HepG2 (cell line): ENCODE results near the gene DENND4C. TPM values are rescaled to one million over a fixed set of nuclear protein-coding genes. Genes with fewer than 3 reads are reported as not detected.
A peak's percentile ranks its signal among the peaks of the same experiment; 100 is the strongest.

ENCODE experiments used
- HDAC1 ChIP-seq: sonication (generic); formaldehyde crosslinking; IDR thresholded peaks from 2 replicates; pipeline ENCODE4 v1.5.1; 2020; ENCODE audit warnings: mild to moderate bottlenecking, missing genetic modification reagents
- HMGXB4 ChIP-seq, 2 experiments: sonication (generic) in 1 of 2; formaldehyde crosslinking in 1 of 2; IDR thresholded peaks; 2 replicates each; pipeline versions ENCODE4 v1.4.0 to v1.6.1; 2018 to 2020; ENCODE audit warnings: missing genetic modification reagents in 2 of 2, borderline replicate concordance in 1 of 2, low read depth in 1 of 2, mild to moderate bottlenecking in 1 of 2, missing biosample characterization in 1 of 2
- PPARG ChIP-seq: conservative IDR thresholded peaks from 2 replicates; pipeline ENCODE4 v1.6.1; 2016; ENCODE audit warnings: missing biosample characterization, missing genetic modification reagents
- ZBTB40 ChIP-seq, 2 experiments: fragments of 450-650 bp in 1 of 2; sonication (generic) in 1 of 2; formaldehyde crosslinking in 1 of 2; IDR thresholded peaks; 2 replicates each; pipeline versions ENCODE4 v1.6.1 to v1.8.0; 2016 to 2022; ENCODE audit warnings: antibody characterized with exemption in 1 of 2, mild to moderate bottlenecking in 1 of 2, missing genetic modification reagents in 1 of 2
- ZFX ChIP-seq: sonication (generic); formaldehyde crosslinking; IDR thresholded peaks from 2 replicates; pipeline ENCODE4 v1.4.0; 2020; ENCODE audit warnings: mild to moderate bottlenecking, low read depth, missing genetic modification reagents, moderate library complexity
- polyA plus RNA-seq, 8 experiments: library from polyadenylated mRNA; depleted of rRNA in 3 of 8; stranded (reverse) in 7 of 8; unstranded in 1 of 8; fragments of >200 nt; fragmentation: Illumina TruSeq in 4 of 8; extraction: Trizol in 4 of 8; gene quantifications; 2 replicates each; pipeline versions ENCODE4 v1.2.1 to v1.2.3, GENCODE V29; 2011 to 2016; ENCODE audit warnings: low read depth in 4 of 8, missing spikeins in 1 of 8, mixed read lengths in 1 of 8; ENCODE audit not compliant: insufficient read depth in 1 of 8
- total RNA-seq, 5 experiments: library from RNA; depleted of rRNA; stranded (reverse); fragments of >200 nt; fragmentation: Illumina TruSeq; extraction: Trizol; gene quantifications; 2 replicates each; pipeline ENCODE4 v1.2.3, GENCODE V29; 2016; ENCODE audit warnings: low read depth in 1 of 5
- TF ChIP-seq, protein P1 (sequence below): sonication (generic); formaldehyde crosslinking; IDR thresholded peaks from one replicate; pipeline ENCODE4 v1.5.1; 2020; ENCODE audit warnings: mild to moderate bottlenecking, missing genetic modification reagents; ENCODE audit errors: not compliant biosample characterization
- TF ChIP-seq, protein P2 (sequence below): IDR thresholded peaks from 2 replicates; pipeline ENCODE4 v1.6.1; 2012; ENCODE audit warnings: inconsistent platforms

Gene DENND4C
- total and polyA plus RNA-seq, 2 of the 13 experiments (the other 11 are each of a cell fraction or from before 2014, with no cell fraction given), result 19.1 to 27.2 TPM

DNA sequence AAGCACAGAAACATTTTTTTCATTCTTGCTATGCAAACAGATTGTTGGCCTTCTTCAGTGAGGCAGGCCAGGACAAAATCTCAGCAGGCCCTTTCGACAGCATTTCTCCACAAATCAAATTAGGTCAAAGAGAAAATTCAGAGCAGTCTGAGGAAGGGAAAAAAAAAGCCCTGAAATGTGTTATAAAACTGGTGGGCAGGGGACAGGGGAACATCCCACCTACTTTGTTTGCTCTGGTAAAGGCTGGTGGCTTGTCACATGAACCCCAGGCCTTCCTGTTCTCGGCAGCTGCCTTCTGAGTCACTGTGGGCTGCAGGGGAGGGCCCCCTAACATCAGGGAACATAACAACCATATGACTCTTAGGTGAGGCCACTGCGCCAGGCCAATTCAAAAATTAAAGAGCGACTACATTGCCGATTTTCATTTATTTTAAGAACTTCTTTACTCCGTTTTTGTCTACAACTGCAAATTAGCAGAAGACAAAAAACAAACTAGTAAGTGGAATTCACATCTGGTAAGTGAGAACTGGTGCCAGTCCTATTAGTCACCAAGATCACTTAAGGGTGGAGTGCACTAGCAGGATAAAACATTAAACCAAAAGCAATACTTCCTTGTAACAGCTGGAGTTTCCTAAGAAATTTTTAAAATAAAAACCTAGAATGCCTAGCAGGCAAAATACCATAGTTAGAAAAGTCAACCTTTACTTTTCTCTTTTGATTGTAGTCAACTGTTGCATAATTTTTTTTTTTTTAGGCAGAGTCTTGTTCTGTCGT is 46.2 kb upstream of the DENND4C start (continued):
- TF ChIP-seq ZFX (CRISPR knock-in tag) (peak; percentile 83), ZBTB40 (IDR thresholded peaks at IDR 0.05) (no peak), ZBTB40 (CRISPR knock-in tag; IDR thresholded peaks at IDR 0.05) (no peak), HMGXB4 (CRISPR knock-in tag; IDR thresholded peaks at IDR 0.05; ENCODE audit: borderline replicate concordance in 1 of 2, low read depth in 1 of 2) (0 out of 4 replicates have a peak, but pooled peaks of 1 of the 2 experiments have one; percentile 19), HDAC1 (CRISPR knock-in tag) (no peak), PPARG (CRISPR knock-in tag) (0 out of 2 replicates have a peak, but pooled peaks have one; percentile 11)
- TF ChIP-seq, protein P1, sequence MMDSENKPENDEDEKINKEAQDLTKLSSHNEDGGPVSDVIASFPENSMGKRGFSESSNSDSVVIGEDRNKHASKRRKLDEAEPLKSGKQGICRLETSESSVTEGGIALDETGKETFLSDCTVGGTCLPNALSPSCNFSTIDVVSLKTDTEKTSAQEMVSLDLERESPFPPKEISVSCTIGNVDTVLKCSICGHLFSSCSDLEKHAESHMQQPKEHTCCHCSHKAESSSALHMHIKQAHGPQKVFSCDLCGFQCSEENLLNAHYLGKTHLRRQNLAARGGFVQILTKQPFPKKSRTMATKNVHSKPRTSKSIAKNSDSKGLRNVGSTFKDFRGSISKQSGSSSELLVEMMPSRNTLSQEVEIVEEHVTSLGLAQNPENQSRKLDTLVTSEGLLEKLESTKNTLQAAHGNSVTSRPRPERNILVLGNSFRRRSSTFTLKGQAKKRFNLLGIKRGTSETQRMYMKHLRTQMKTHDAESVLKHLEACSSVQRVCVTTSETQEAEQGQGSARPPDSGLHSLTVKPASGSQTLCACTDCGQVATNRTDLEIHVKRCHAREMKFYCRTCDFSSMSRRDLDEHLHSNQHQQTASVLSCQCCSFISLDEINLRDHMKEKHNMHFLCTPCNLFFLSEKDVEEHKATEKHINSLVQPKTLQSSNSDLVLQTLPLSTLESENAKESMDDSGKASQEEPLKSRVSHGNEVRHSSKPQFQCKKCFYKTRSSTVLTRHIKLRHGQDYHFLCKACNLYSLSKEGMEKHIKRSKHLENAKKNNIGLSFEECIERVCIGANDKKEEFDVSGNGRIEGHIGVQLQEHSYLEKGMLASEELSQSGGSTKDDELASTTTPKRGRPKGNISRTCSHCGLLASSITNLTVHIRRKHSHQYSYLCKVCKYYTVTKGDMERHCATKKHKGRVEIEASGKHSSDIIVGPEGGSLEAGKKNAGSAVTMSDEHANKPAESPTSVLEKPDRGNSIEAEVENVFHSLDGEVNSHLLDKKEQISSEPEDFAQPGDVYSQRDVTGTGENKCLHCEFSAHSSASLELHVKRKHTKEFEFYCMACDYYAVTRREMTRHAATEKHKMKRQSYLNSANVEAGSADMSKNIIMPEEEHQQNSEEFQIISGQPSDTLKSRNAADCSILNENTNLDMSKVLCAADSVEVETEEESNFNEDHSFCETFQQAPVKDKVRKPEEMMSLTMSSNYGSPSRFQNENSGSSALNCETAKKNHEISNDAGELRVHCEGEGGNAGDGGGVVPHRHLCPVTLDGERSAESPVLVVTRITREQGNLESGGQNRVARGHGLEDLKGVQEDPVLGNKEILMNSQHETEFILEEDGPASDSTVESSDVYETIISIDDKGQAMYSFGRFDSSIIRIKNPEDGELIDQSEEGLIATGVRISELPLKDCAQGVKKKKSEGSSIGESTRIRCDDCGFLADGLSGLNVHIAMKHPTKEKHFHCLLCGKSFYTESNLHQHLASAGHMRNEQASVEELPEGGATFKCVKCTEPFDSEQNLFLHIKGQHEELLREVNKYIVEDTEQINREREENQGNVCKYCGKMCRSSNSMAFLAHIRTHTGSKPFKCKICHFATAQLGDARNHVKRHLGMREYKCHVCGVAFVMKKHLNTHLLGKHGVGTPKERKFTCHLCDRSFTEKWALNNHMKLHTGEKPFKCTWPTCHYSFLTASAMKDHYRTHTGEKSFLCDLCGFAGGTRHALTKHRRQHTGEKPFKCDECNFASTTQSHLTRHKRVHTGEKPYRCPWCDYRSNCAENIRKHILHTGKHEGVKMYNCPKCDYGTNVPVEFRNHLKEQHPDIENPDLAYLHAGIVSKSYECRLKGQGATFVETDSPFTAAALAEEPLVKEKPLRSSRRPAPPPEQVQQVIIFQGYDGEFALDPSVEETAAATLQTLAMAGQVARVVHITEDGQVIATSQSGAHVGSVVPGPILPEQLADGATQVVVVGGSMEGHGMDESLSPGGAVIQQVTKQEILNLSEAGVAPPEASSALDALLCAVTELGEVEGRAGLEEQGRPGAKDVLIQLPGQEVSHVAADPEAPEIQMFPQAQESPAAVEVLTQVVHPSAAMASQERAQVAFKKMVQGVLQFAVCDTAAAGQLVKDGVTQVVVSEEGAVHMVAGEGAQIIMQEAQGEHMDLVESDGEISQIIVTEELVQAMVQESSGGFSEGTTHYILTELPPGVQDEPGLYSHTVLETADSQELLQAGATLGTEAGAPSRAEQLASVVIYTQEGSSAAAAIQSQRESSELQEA (CRISPR knock-in tag), result no peak
- TF ChIP-seq, protein P2, sequence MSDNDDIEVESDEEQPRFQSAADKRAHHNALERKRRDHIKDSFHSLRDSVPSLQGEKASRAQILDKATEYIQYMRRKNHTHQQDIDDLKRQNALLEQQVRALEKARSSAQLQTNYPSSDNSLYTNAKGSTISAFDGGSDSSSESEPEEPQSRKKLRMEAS, result peak; percentile 33; the same call in 1 of the 2 replicates
